ENCODE measurements around the gene RNF8. TPM values are rescaled to one million over a fixed set of nuclear protein-coding genes. Genes with fewer than 3 reads are reported as not detected.

The RNF8 gene
- total and polyA plus RNA-seq, 9 of the 15 experiments (the other 6 are each of a cell fraction or from before 2014, with no cell fraction given) = 10.6 to 47.0 (median 37.5) TPM

- H3K27ac ChIP-seq (ENCODE audit: extremely low read depth, low read depth, low read length) = peak overlapping the region; percentile 55
- in situ Hi-C loops (cut with MboI) = loop anchor here (25.0 kb wide), 1 partner anchor 1133 kb away; no protein-coding TSS in a partner anchor
- H3K4me3 ChIP-seq = peak overlapping the region; percentile 95
- 4% methylated on average over 21 of the region's 44 CpGs for WGBS (ENCODE audit: insufficient coverage, low coverage, missing lambda C conversion rate)
- peak overlapping the region; percentile 68 to 96 for H3K9ac ChIP-seq (ENCODE audit: insufficient read depth in 1 of 2, low read depth in 2 of 2, low read length in 2 of 2)
- peaks cover 52% of the 10 kb centered on the region for H3K79me2 ChIP-seq (ENCODE audit: control insufficient read depth, insufficient read depth, low read length)
- FAIRE-seq (peak; percentile 19), DNase-seq (ENCODE audit: extremely low read depth in 1 of 4, low spot score in 3 of 4) (peak; percentile 47 to 84 (median 76)), ATAC-seq (peak; percentile 65)
- no peaks in the 10 kb centered on the region for H3K27me3 ChIP-seq (ENCODE audit: control insufficient read depth in 2 of 2, insufficient read depth in 2 of 2, low read length in 2 of 2)
- intact Hi-C loops (cut with micrococcal nuclease) = no loop called here
- peaks cover 25 to 28% of the 10 kb centered on the region in 2 experiments; a peak in 4 of 5 replicates for H3K4me1 ChIP-seq (replicated peaks in 1 of 2; ENCODE audit: control insufficient read depth in 2 of 2, insufficient read depth in 2 of 2, low read length in 2 of 2)
- H4K20me1 ChIP-seq (replicated peaks; ENCODE audit: control insufficient read depth, insufficient read depth, low read length) = peaks cover 4% of the 10 kb centered on the region; the same call in 1 of the 2 replicates
- BruUV-seq (replicated peaks) = no TSS peak
- H3K4me2 ChIP-seq (ENCODE audit: insufficient read depth, low read length) = peak overlapping the region; percentile 89
- ChIA-PET CTCF (ENCODE audit: low intra/inter-chr PET ratio) (no interaction called here), POLR2A (interaction anchor here (0.6 to 1.6 kb wide), 11 partner anchors 8 to 502 kb away, joined by 3 to 8 read pairs (median 3); no protein-coding TSS in a partner anchor)
- no peaks in the 10 kb centered on the region for H3K9me3 ChIP-seq (replicated peaks; ENCODE audit: control insufficient read depth, insufficient read depth, low read depth, low read length)
- no peaks in the 10 kb centered on the region for H3K9me1 ChIP-seq (ENCODE audit: control insufficient read depth, insufficient read depth, low read length)
- H3K36me3 ChIP-seq (ENCODE audit: control insufficient read depth, insufficient read depth, low read length) = peaks cover 4% of the 10 kb centered on the region; the same call in 1 of the 3 replicates
- peak overlapping the region; percentile 95 for H2AFZ ChIP-seq (ENCODE audit: low read depth, low read length)
- no peak for TF ChIP-seq HEY1 (CRISPR knock-in tag; IDR thresholded peaks at IDR 0.05; ENCODE audit: borderline replicate concordance)
- no peak for TF ChIP-seq ZNF318 (IDR thresholded peaks at IDR 0.05; ENCODE audit: borderline replicate concordance in 1 of 2, low read depth in 1 of 2)
- 0 out of 2 replicates have a peak, but pooled peaks have one; percentile 19 for TF ChIP-seq SMARCA5 (IDR thresholded peaks at IDR 0.05)
- TF ChIP-seq CBFA2T2 (conservative IDR thresholded peaks at IDR 0.05) = no peak
- TF ChIP-seq CEBPZ (IDR thresholded peaks at IDR 0.05; ENCODE audit: borderline replicate concordance, low read depth, low read length) = no peak
- TF ChIP-seq ZNF212 (CRISPR knock-in tag; IDR thresholded peaks at IDR 0.05) = no peak
- no peak for TF ChIP-seq PTTG1 (tag; IDR thresholded peaks at IDR 0.05; ENCODE audit: low read depth)
- no peak for TF ChIP-seq ZNF717 (CRISPR knock-in tag; IDR thresholded peaks at IDR 0.05)
- no peak for TF ChIP-seq SRSF7 (optimal IDR thresholded peaks at IDR 0.05; ENCODE audit: low read depth, low read length)
Observed at GRCh38 chr6:37354526-37355384, 972 bp downstream of the RNF8 start.
